Inferior parietal cortex (tissue), 1 donor: Measurements from ENCODE around the gene C11orf21.
"Not testable (repeated sequence)": the region's sequence is repeated elsewhere in the genome, so short reads cannot be mapped to it uniquely, and the experiment has no call there.

Source experiments
- DNase-seq: peaks from one replicate; pipeline ENCODE4 v3.0.0-alpha.2; 2016; ENCODE audit errors: extremely low spot score

Gene C11orf21

GRCh38 chr11:2296913-2297622, 4.7 kb downstream of the C11orf21 start:
- DNase-seq = no peak

GRCh38 chr11:2295971-2296912, 5.5 kb downstream of the C11orf21 start:
- no peak for DNase-seq

- DNase-seq = no peak
These were observed 6.8 kb downstream of the C11orf21 start for GRCh38 chr11:2294926-2295290.

- no peak for DNase-seq
These were observed 7.5 kb downstream of the C11orf21 start for GRCh38 chr11:2293984-2294925.

- DNase-seq = no peak
These were observed 8.2 kb downstream of the C11orf21 start for GRCh38 chr11:2293531-2293971.

- no peak for DNase-seq
These were observed 11.3 kb downstream of the C11orf21 start for GRCh38 chr11:2290351-2290841.

- DNase-seq = no peak
These were observed 11.9 kb downstream of the C11orf21 start for GRCh38 chr11:2289859-2290258.

GRCh38 chr11:2289350-2289749, 12.4 kb downstream of the C11orf21 start:
- no peak for DNase-seq

- DNase-seq = no peak
These were observed 14.6 kb downstream of the C11orf21 start for GRCh38 chr11:2287091-2287490.

GRCh38 chr11:2286350-2286749, 15.4 kb downstream of the C11orf21 start:
- not testable (repeated sequence) for DNase-seq

GRCh38 chr11:2280208-2280607, 21.5 kb downstream of the C11orf21 start:
- DNase-seq = no peak

GRCh38 chr11:2277933-2278523, 23.7 kb downstream of the C11orf21 start:
- DNase-seq = no peak

GRCh38 chr11:2277008-2277346, 24.7 kb downstream of the C11orf21 start:
- DNase-seq = no peak

- no peak for DNase-seq
These were observed 25.3 kb downstream of the C11orf21 start for GRCh38 chr11:2276280-2277007.

- no peak for DNase-seq
These were observed 26.1 kb downstream of the C11orf21 start for GRCh38 chr11:2275334-2276279.

GRCh38 chr11:2273771-2274170, 27.9 kb downstream of the C11orf21 start:
- DNase-seq = no peak

- DNase-seq = no peak
These were observed 28.4 kb downstream of the C11orf21 start for GRCh38 chr11:2273311-2273710.

GRCh38 chr11:2272946-2273280, 28.8 kb downstream of the C11orf21 start:
- DNase-seq = no peak

- no peak for DNase-seq
These were observed 29.3 kb downstream of the C11orf21 start for GRCh38 chr11:2272228-2272945.
